Stimulated activated CD4-positive, alpha-beta T cell treated with anti-CD3 and anti-CD28 coated beads, TNF-alpha, amount 100 ng/mL, for 1 hour (primary cell): ENCODE results near the gene NGRN.
A peak's percentile ranks its signal among the peaks of the same experiment; 100 is the strongest.
"Not testable (repeated sequence)": the region's sequence is repeated elsewhere in the genome, so short reads cannot be mapped to it uniquely, and the experiment has no call there.

Experiments used
- DNase-seq, 3 donors: peaks; one replicate each; pipeline ENCODE4 v3.0.0-alpha.2; 2020; ENCODE audit warnings: low read depth in 3 of 3, low spot score in 1 of 3

NGRN gene

DNA sequence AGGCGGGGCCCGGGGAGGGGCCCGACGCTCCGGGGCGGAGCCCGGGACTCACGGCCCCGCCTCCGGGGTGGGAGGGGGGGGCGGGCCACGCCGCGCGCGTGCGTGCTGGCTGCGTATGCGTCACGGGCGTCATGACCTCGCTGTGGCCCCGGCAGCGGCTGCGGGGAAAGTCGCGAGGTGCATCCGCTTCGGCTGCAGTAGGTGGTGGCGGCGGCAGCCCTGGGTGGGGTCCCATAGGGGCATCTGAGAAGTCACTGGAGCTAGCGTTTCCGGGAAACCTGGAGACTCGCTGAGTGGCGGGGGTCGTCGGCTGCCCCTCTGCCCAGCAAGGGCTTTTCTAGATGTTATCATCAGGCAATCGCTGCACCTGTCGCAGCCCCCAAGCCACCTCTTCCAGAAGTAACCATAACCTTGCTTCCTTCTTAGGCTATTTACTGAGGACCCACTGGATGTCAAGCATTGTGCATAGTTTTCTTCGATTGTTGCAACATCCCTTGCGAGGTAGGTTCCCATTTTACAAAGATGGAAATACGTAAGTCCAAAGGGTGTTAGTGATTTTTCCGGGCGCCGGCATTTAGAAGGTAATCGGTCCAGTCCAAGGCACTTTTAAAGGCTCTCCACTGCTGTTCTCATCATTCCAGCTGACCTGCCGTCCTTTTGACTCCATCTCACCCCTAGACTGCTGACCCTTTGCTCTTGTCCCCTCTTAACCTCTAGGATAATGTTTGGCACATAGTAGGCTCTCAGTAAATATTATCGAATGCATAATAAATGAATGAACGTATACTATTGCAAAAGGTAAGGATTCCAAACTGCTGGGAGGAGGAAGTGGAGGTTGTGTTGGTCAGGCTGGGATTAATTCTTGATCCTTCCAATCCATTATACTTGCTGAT is 31.1 kb upstream of the NGRN start, which contains the start of gene GDPGP1:
GDPGP1 (plus strand) TSS at position 114 of the 893 bp plus-strand sequence. CDS start 6,700 bp downstream, outside the sequence.
- DNase-seq: peak in 1 of 3 donors; percentile 93

DNA sequence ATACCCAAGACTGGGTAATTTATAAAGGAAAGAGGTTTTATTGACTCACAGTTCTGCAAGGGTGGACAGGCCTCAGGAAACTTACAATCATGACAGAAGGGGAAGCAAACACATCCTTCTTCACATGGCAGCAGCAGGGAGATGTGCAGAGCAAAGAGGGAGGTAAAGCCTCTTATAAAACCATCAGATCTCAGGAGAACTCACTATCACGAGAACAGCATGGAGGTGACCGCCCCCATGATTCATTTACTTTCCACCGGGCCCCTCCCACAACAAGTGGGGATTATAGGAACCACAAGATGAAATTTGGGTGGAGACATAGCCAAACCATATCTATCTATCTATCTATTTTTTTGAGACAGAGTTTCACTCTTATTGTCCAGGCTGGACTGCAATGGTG is 26.1 kb upstream of the NGRN start:
- DNase-seq: no peak

DNA sequence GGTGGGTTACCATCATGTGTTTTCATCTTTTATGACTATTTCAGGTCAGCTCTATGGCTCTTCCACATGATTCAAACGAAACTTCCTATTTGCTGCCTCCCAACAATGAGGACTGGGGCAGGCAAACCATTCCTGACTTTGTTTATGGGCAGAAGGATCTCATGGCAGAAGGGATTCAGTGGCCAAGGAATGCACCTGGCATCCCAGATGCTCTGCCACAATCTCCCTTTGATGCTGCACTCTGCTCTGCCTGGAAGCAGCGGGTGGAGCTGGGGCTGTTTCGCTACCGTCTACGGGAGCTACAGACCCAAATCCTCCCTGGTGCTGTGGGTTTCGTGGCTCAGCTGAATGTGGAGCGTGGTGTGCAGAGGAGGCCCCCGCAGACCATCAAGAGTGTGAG is 24.6 kb upstream of the NGRN start:
- no peak for DNase-seq

DNA sequence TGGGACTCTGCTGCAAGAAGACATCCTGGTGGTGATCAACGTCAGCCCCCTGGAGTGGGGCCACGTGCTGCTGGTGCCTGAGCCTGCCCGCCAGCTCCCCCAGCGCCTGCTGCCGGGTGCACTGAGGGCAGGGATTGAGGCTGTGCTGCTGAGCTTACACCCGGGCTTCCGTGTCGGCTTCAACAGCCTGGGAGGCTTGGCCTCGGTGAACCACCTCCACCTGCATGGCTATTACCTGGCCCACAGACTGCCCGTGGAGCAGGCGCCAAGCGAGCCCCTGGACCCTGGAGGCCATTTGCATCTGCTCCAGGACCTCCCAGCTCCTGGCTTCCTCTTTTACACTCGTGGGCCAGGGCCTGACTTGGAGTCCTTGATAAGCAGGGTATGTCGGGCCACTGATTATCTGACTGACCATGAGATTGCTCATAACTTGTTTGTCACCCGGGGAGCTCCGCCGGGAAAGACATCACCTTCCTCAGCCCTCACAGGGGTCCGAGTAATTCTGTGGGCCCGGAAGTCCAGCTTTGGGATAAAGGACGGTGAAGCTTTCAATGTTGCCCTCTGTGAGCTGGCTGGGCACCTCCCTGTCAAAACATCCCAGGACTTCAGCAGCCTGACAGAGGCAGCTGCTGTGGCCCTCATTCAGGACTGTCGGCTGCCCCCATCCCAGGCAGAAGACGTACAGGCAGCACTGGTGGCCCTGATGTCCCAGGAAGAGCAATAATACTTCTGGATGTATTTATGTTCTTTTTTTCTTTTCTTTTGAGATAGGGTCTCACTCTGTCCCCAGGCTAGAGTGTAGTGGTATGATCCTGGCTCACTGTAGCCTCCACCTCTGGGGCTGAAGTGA is 23.9 kb upstream of the NGRN start:
- DNase-seq: no peak

DNA sequence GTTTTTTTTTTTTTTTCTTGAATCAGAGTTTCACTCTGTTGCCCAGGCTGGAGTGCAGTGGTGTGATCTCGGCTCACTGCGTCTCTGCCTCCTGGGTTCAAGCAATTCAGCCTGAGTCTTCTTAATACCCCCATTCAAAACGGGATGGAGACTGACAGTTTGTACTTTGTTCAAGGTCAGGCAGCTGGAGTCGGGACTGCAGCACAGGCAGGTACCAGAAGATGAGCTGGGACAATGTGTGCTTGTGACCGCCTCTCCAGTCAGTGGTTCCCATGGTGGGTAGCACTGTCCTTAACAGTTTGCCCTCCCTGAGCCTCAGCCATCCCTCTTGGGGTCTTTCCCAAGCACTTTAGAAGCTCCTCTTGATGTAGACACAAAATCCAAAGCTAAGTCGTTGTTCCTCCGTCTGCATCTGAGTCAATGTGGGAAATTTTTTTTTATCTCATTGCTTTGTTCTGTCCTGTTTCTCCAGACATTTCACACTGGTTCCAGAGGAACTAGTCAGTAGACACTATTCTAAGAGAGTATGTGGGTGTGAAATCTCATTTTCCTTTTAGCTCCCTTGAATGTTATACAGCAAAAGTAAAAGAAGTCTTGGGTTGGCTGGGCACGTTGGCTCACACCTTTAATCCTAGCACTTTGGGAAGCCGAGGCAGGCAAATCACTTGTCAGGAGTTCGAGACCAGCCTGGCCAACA is 21.4 kb upstream of the NGRN start:
- no peak for DNase-seq

DNA sequence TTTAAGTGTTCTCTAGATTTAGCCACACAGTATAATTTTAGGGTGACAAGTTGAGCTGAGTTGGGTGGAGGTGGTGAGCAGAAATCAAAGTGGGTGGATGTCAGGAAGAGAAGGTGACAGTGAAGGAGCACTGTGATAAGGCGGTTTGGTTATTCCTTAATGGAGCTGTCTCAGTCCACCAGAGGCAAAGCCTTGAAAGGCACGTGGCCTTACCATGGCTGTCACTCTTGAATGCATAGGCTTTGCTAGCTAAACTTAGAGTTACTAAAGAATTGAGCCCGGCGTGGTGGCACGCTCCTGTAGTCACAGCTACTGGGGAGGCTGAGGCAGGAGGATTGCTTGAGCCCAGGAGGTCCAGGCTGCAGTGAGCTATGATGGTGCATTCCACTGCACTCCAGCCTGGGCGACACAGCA is 16.7 kb upstream of the NGRN start:
- no peak for DNase-seq

DNA sequence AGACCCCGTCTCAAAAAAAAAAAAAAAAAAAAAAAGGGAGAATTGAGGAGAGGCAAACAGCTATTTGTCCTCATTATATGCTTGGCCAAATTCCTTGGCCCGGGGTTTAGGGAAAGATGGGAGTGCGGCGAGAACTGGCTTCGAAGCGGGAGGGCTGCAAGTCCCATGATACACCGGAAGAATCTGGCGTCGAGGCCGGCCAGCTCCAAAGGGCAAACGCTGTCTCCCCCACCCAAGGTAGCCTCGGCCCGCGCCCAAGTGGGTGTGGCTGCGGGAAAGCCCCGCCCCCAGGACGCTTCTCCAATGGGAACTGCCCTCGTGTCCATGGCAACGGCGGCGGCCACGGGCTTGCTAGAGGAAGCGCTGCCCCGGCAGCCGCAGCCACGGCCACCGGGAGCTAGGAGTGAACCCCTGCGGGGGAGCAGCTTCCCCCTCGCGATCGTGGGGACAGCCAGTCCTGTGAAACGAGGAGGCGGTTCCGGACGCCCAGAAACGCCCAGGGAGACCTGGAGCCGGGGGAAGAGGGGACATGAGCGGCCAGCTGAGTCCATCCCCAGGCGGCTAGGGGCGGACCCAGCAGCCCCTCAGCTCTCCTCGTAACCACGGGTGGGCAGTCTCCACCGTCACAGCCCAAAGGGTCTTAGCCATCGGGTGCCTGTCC is 16.1 kb upstream of the NGRN start, which contains the start of gene TTLL13:
TTLL13 (plus strand) TSS at position 354 of the 661 bp plus-strand sequence. CDS start 1,075 bp downstream, outside the sequence.
- DNase-seq: peak in 2 of 3 donors; percentile 20 to 70

DNA sequence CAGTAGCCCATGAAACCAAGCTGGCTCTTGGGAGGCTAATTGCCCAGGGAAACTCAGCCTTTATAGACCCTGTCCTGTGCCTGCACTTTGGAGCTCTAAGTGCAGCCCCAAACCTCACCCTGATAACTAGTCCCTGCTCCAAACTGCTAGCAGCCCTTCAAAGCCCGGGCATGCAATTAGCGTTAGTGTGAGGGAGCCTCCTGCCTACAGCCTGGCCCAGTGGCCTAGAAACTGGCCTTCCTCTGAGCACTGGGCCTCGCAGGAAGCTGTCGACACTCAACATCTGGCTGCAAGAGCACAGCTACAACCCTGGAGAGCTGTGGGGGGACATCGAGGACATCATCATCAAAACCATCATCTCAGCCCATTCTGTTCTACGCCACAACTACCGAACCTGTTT is 7.7 kb upstream of the NGRN start:
- no peak for DNase-seq

DNA sequence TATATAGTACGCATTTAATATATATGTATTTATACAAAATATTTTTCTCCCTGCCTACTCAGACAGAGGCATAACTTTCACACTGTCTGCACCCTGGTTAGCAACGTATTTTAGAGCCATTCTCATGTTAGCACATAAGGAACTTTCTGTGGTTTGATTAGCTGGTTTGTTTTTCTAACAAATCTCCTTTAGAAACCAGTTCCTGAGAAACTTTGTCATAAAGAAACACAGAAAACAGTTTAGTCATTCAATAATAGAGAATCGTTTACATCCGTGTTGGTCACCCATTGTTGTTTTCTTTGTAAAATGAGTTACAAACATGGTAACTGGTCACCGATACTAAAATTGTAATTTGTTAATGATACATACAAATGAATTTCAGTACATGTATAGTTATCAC is 5.9 kb upstream of the NGRN start:
- no peak for DNase-seq

DNA sequence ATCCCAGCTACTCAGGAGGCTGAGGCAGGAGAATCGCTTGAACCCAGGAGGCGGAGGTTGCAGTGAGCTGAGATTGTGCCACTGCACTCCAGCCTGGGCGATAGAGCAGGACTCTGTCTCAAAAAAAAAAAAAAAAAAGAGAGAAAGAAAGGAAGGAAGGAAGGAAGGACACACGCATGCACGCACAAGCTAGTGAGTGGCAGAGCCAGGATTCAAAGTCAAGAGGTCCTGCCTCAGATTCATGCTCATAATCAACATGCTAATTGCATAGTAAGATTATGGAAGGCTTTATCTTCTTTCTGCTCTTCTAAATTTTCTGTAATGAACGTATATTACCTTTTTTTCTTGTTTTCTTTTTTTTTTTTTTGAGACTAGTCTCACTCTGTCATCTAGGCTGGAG is 4.7 kb upstream of the NGRN start:
- not testable (repeated sequence) for DNase-seq

DNA sequence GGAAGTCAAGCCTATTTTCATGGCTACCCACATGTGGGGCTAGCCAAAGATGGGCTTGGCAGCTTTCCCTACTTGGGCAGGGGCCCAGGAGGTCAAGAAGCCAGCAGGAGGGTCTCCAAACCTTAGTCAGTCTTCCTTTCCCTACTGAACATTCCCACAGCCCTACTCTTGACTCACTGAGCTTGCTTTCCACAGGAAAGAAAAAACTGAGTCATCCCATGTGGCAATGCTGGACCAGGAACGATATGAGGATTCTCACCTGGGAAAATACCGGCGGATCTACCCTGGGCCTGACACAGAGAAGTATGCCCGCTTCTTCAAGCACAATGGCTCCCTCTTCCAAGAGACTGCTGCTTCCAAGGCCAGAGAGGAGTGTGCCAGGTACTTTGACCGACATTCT is 3.7 kb upstream of the NGRN start:
- no peak for DNase-seq

DNA sequence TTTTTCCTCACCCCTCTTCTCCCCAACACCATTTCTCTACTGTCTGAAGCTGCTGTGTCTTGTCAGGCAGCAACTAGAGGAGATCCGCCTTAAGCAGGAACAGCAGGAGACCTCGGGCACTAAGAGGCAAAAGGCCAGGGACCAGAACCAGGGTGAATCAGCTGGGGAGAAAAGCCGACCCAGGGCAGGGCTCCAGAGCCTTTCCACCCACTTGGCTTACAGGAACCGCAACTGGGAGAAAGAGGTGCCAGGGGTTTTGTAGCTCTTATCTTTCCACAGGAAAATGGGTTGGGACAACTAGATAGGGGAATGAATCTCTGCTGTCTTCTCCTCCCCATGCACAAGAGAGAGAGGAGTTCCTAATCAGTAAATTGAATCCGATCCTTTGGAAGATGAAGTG is 3.0 kb upstream of the NGRN start:
- DNase-seq: no peak

DNA sequence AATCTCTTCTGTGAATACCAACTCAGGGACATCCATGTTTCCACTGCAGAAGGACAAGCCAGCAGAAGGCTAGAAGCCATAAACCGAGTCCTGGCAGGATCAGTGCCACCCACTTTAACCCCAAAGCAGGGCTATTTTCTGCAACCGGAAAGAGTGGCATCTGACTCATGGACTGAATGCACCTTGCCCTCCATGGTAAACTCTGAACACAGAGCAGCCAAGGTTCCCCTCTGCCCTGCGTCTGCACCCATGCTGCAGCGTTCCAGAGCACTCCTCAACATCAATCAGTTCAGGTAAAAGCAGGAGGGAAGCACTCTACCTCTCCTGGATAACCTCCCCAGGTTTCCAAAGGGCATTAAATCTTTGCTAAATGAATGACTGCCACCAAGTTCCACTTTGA is 801 bp upstream of the NGRN start:
- DNase-seq: peak in 1 of 3 donors; percentile 8

DNA sequence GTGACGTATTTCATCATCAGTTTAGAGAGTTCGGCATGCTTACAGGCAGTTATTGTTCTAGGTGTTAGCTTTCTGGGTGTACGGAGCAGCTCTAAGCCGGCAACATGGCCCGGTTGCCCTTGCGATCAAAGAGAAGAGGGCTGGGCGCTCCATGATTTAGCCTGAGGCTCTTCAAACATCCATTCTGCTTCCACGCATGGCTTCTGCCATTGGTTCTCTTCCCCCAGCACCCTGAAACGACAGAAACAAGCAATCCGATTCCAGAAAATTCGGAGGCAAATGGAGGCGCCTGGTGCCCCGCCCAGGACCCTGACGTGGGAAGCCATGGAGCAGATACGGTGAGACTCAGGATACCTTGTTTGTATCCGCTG is 574 bp downstream of the NGRN start:
- DNase-seq: peak in 1 of 3 donors; percentile 22

DNA sequence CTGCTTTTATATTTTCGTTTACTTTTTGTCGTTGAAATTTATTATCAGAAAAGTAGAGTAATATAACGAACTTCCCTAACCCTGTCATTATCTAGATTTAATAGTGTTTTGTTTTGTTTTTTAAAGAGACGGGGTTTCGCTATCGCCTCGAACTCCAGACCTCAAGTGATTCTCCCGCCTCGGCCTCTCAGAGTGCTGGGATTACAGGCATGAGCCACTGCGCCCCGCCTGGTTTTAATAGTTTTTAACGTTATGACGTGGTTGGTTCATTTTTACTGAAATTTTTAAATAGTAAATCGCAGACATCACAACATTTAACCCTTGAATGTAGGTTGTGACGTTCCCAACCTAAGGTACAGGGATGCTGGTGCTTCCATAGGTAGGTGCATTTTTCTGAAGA is 1.0 kb downstream of the NGRN start:
- no peak for DNase-seq

DNA sequence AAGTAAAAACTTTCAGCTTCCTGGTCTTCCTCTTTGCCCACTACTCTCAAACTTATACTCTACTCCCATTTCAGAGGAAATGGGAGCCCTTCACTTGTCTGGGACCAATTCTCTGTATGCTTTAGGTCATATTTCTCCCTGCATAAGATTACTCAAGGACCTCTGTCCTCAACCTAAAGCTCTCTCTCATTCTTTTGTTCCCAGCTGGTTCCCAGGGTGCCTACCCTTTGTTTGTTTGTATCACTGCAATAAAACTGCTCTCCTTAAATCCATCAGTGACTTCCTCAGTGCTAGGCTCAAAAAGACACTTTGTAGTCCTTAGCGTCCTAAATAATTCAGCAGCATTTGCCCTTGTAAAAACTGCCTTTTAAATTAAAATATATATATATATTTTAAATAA is 2.9 kb downstream of the NGRN start:
- DNase-seq: no peak

DNA sequence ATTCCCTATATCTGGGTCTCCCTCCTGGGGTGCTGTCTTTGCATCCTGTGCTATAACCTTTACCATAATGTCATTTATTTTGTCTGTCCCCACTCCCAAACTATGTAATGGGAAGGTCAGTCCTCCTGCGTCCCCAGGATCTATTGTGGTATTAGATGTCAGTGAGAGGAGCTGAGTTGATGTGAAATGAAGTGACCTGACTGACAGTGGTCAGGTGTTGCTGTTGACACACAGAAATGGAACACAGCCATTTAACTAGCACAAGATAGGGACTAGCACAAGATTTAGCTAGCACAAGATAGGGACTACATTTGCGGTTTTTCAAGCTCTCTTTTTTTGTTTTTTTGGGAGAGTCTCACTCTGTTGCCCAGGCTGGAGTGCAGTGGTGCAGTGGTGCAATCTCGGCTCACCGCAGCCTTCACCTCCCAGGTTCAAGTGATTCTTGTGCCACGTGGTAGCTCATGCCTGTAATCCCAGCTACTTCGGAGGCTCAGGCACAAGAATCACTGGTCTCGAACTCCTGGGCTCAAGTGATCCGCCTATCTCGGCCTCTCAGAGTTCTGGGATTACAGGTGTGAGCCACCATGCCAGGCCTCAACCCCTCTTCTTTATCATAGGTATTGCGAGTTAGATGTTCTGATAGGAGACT is 5.2 kb downstream of the NGRN start:
- DNase-seq: no peak

DNA sequence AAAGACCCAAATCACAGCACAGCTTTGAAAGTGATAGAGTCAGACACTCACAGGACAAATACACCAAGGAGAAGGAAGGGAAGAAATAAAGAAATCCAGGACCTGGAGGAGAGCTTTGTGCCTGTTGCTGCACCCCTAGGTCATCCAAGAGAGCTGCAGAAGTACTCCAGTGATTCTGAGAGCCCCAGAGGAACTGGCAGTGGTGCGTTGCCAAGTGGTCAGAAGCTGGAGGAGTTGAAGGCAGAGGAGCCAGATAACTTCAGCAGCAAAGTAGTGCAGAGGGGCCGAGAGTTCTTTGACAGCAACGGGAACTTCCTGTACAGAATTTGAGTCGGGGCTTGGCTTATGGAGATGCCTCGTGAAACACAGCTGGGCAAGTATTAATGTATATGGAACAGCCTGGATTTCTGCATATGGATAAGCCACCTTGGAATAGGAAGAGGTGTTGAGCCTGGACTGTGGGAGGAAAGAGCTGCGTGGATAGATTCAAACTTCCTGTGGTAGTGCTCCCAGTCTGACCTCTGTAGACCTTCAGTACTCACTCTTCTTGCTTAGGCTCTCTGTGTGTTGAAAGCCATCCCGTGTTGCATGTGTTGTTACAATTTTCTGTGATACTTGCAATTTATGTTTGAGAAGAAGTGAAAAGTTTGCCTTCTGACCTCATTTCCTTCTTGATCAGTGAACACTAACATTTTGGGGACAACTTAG is 6.1 kb downstream of the NGRN start:
- no peak for DNase-seq

DNA sequence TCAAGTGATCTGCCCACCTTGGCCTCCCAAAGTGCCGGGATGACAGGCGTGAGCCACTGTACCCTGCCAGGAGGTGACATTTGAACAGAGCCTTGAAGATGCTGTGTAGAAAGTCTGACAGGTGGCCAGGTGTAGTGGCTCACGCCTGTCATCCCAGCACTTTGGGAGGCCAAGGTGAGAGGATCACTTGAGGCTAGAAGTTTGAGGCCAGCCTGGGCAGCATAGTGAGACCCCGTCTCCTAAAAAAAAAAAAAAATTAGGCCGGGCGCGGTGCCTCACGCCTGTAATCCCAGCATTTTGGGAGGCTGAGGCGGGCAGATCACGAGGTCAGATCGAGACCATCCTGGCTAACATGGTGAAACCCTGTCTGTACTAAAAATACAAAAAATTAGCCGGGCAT is 13.0 kb downstream of the NGRN start:
- not testable (repeated sequence) for DNase-seq

DNA sequence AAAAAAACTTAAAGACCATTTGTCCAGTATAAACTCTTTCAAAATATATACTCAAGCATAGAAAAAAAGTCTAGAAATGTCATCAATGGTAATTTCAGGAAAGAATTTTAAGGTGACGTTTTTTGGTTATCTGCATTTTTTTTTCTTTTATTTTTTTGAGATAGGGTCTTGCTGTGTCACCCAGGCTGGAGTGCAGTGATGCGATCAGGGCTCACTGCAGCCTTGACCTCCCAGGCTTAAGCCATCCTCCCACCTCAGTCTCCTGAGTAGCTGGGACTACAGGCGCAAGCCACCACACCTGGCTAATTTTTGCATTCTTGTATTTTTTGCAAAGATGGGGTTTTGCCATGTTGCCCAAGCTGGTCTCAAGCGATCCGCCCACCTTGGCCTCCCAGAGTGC is 15.3 kb downstream of the NGRN start:
- DNase-seq: not testable (repeated sequence)
